ENCODE data around the gene TGFB1I1. TPM values are rescaled to one million over a fixed set of nuclear protein-coding genes. Genes with fewer than 3 reads are reported as not detected.

The TGFB1I1 gene
- total RNA-seq, 1 experiment from 2014 or later, result 37.7 TPM

- DNase-seq (ENCODE audit: low read depth), result peak; percentile 84
These were observed 19.3 kb upstream of the TGFB1I1 start for GRCh38 chr16:31452631-31453106.

GRCh38 chr16:31453255-31454204 lies 18.4 kb upstream of the TGFB1I1 start:
- DNase-seq (ENCODE audit: low read depth), result no peak

DNA sequence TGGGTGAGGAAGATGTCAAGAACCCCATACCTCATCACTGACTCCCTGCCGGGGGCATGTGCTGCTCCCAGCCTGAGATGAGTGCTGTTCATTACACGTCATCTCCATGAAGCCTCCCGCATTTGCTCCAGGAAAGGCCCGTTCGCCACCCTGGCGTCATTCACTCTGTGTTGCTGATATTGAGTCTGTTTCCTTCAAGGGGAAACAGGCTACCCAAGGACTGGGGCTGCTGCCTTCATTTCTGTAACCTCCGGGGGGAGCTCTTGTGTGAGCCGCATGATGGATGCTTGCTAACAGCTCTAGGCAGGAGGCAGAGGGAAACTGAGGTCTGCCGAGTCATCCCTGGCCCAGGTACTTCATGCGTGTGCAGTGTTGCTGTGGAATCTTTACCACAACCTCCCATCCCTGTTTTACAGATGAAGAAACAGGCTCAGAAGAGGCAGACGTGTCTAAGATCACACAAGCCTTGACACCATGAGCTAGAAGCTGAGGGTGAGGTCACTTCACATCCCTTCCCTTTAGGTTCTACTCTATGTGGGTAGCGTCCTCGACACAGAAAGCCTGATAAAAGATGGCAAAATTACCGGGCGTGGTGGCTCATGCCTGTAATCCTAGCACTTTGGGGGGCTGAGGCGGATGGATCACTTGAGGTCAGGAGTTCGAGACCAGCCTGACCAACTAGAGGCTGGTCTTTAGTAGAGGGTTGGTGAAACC lies 16.2 kb upstream of the TGFB1I1 start:
- DNase-seq (ENCODE audit: low read depth), result no peak

- DNase-seq (ENCODE audit: low read depth), result no peak
These were observed 15.0 kb upstream of the TGFB1I1 start for GRCh38 chr16:31456988-31457360.

- peak; percentile 78 for DNase-seq (ENCODE audit: low read depth)
These were observed 13.7 kb upstream of the TGFB1I1 start for GRCh38 chr16:31458073-31458843.

DNA sequence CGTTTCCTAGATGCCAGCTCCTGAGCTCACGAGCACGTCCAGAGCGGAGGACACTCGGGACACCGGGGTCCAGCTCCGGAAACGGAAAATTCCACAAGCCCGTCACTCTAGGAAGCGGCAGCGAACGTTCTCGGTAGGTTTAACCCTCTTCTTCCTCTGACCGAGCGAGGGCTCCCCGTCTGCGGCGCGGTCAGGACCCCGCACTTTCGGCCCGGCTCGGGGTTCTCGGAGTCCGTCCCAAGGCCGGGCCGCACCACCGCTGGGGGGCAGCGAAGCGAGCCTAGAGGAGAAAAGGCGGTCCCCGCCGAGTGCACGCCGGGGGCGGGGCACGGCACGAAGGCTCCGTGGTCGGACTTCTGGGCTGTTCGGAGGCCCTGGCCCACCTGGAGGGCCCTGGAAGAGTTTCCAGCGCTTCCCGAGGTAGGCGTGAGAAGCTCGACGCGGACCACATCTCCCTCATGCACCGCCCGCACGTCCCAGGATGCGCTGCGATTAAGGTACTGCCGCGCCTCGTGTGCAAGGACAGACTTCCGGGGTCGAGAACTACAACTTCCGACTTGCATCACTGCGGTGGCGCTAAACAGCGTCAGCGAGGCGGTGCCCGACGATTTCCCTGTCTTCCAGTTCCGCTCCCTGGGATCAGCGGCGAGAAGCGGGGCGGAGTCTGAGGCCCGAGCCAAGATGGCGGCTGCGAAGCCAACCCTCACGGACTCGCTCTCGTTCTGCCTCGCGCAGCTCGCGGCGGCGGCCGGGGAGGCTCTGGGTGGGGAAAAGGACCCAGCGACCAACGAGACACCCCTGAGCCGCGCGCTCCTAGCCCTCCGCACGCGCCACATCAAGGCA lies 12.9 kb upstream of the TGFB1I1 start, which contains the start of gene ARMC5:
TSS of gene ARMC5 (plus strand) at position 658 of the 843 bp plus-strand sequence. CDS start at position 682, 24 bp downstream.
- DNase-seq (ENCODE audit: low read depth), result peak; percentile 96

DNA sequence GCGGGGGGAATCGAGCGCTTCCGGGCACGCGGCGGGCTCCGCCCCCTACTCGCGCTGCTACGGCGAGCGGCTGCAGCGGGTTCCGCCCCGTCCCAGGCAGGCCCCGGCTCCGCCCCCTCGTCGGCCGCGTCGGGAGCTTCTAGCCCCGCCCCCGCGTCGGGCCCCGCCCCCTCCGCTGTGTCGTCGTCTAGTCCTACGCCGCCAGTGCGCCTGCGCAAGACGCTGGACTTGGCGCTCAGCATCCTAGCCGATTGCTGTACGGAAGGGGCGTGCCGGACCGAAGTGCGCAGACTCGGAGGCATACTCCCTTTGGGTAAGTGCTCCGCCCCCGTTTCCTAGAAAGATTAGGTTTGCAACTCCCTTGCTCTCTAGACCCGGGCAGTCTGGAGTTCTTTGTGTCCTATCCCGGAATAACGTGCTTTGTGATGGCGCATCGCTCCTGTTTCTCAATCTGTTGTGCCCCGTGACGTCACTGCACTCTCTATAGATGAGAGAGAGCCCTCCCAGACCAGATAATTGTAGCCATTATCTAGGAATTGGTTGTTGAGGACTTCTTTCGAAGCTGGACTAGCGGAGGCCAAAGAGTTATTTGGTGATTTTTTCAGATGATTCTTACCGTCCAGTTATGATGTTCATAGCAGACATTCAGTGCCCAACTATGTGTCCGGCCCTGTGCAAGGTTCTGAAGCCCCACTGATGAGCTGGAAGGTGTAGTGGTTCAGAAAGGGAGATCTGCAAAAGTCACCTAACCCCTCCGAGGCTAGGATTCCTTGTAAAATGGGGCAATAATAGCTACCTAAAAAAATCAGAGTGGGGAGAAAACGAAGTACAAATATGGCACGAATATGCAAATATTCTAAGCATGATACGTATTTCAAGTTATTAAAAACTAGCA lies 12.0 kb upstream of the TGFB1I1 start:
- peak; percentile 96 for DNase-seq (ENCODE audit: low read depth)

DNA sequence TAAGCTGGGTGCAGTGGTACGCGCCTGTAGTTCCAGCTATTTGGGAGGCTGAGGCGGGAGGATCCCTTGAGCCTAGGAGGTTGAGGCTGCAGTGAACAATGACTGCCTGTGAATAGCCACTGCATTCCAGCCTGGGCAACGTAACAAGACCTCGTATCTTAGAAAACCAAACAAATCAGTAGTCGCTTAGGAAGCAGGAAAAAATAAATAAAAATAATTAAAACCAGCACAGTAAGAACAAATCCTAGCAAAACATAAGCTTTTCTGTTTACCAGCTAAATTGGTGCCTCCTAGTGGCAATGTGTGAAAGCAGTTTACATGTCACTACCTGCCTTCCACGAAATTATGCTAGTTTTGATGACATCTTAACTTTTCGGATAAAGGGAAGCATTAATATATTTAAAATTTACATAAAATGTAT lies 11.4 kb upstream of the TGFB1I1 start:
- DNase-seq (ENCODE audit: low read depth), result peak; percentile 48

DNA sequence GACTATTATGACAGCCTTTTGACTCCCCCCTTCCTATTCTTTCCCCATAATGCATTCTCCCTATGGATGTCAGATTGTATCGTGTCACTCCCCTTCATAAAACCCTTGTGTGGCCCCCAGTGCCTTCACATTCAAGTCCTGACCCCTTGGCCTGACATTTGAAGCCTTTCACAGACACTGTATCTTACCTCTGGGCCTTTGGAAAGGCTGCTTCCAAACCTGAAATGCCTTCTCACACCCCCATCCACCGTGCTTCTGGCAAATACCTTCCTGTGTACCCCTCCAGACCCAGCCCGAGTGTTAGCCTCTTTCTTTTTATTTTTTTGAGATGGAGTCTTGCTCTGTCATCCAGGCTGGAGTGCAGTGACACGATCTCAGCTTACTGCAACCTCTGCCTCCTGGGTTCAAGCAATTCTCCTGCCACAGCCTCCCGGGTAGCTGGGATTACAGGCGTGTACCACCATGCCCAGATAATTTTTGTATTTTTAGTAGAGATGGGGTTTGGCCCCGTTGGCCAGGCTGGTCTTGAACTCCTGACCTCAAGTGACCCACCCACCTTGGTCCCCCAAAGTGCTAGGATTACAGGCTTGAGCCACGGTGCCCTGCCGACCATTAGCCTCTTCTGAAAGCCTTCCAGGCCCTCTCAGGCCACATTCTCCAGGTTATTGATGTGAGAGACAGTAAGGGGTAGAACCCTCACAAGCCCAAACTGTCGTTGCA lies 10.6 kb upstream of the TGFB1I1 start:
- DNase-seq (ENCODE audit: low read depth), result no peak

DNA sequence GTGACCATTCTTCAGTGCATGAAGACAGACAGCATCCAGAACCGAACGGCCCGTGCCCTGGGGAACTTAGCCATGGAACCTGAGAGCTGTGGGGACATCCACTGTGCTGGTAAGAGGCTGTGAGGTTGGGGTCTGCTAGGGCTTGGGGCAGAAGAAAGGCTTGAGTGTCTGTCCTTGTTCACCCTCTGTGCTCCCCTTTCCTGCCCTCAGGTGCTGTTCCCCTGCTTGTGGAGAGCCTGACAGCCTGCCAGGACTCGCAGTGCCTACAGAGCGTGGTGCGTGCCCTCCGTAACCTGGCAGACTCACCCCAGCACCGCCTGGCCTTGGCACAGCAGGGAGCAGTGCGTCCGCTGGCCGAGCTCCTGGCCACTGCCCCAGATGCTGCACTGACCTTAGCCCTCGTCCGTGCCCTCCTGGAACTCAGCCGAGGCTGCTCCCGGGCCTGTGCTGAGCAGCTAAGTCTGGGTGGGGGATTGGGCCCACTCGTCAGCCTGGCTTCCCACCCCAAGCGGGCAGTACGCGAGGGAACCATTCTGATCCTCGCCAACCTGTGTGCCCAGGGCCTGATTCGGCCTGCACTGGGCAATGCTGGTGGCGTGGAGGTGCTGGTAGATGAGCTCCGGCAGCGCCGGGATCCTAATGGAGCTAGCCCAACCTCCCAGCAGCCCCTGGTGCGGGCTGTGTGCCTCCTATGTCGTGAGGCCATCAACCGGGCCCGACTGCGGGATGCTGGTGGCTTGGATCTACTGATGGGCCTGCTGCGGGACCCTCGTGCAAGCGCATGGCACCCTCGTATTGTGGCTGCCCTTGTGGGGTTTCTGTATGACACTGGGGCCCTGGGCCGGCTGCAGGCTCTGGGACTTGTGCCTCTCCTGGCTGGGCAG lies 9.8 kb upstream of the TGFB1I1 start:
- no peak for DNase-seq (ENCODE audit: low read depth)

GRCh38 chr16:31464348-31464769 lies 7.6 kb upstream of the TGFB1I1 start:
- DNase-seq (ENCODE audit: low read depth), result no peak

GRCh38 chr16:31464781-31465260 lies 7.1 kb upstream of the TGFB1I1 start:
- DNase-seq (ENCODE audit: low read depth), result no peak

GRCh38 chr16:31465788-31466370 lies 6.1 kb upstream of the TGFB1I1 start:
- no peak for DNase-seq (ENCODE audit: low read depth)

DNA sequence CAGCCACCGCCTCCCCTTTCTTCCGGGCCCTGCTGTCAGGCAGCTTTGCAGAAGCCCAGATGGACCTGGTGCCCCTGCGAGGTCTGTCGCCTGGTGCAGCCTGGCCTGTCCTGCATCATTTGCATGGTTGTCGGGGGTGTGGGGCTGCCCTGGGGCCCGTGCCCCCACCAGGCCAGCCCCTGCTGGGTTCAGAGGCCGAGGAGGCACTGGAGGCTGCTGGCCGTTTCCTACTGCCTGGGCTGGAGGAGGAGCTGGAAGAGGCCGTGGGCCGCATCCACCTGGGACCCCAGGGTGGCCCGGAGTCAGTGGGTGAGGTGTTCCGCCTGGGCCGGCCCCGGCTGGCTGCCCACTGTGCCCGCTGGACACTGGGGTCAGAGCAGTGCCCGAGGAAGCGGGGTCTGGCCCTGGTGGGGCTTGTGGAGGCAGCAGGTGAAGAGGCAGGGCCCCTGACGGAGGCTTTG lies 5.5 kb upstream of the TGFB1I1 start:
- no peak for DNase-seq (ENCODE audit: low read depth)

DNA sequence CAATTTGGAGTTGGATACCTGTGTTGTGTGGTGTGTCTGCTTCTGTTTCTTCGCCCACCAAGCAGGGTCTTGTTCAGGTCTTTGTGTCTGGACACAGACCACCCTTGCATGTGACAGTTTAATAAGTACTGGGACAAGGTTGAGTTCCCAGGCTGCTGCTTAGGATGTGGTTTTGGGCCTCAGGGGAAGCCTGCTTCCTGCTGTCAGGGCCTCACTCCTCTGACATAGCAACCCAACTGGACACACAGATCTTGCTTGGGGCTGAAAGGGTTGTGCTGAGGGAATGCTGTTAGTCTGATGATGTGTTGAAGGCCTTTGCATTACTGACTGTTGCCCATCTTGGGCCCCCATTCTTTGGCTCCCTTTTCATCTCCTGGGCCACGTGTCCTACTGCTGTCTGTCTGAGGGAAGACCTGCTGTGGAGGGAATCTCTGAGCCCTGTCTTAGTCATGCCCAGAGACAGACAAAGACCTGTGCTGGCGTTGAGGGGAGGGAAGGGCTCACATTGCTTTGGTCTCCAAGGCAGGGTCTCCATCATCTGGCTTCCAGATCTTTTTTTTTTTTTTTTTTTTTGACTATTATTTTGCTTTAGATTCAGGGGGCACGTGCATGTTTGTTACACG lies 4.7 kb upstream of the TGFB1I1 start:
- DNase-seq (ENCODE audit: low read depth), result peak; percentile 53

DNA sequence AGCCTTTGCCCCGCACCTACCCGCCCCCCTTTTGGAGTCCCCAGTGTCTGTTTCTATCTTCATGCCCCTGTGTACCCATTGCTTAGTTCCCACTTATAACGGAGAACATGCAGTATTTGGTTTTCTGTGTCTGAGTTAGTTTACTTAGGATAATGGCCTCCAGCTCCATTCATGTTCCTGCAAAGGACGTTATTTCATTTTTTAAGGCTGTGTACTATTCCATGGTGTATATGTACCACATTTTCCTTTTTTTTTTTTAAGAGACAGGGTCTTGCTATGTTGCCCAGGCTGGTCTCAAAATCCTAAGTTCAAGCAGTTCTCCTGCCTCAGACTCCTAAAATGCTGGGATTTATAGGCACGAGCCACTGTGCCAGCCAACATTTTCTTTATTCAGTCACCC lies 4.1 kb upstream of the TGFB1I1 start:
- no peak for DNase-seq (ENCODE audit: low read depth)

DNA sequence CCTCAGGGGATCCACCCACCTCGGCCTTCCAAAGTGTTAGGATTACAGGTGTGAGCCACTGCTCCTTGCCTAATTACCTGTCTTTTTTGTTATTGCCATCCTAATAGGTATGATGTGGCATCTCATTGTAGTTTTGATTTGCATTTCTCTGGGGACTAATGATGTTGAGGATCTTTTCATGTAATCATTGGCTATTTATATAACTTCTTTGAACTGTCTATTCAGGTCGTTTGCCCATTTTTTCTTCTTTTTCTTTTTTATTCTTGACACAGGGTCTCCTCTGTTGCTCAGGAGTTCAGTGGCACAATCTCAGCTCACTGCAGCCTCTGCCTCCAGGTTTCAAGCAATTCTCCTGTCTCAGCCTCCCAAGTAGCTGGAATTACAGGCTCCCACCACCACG lies 1.3 kb upstream of the TGFB1I1 start:
- DNase-seq (ENCODE audit: low read depth), result no peak

Measured in RPMI7951 (cell line).